BLaER1 (cell line): ENCODE results near the gene PLAAT3.
"Not testable (repeated sequence)": the region's sequence is repeated elsewhere in the genome, so short reads cannot be mapped to it uniquely, and the experiment has no call there.

Source experiments
- H3K27ac ChIP-seq: shearing (Covaris generic); formaldehyde crosslinking; 2 replicates; pipeline ENCODE4 v1.8.1; 2022
- H3K27me3 ChIP-seq: shearing (Covaris generic); formaldehyde crosslinking; 2 replicates; pipeline ENCODE4 v1.8.1; 2022
- H3K36me3 ChIP-seq: shearing (Covaris generic); formaldehyde crosslinking; 2 replicates; pipeline ENCODE4 v1.8.1; 2022
- H3K4me1 ChIP-seq: shearing (Covaris generic); formaldehyde crosslinking; 2 replicates; pipeline ENCODE4 v1.8.1; 2022
- H3K4me2 ChIP-seq: shearing (Covaris generic); formaldehyde crosslinking; 2 replicates; pipeline ENCODE4 v1.8.1; 2022
- H3K4me3 ChIP-seq: shearing (Covaris generic); formaldehyde crosslinking; 2 replicates; pipeline ENCODE4 v1.8.1; 2022
- H3K9ac ChIP-seq: shearing (Covaris generic); formaldehyde crosslinking; 2 replicates; pipeline ENCODE4 v1.8.1; 2022
- H3K9me3 ChIP-seq: shearing (Covaris generic); formaldehyde crosslinking; 2 replicates; pipeline ENCODE4 v1.8.1; 2022
- H4K20me1 ChIP-seq: shearing (Covaris generic); formaldehyde crosslinking; 2 replicates; pipeline ENCODE4 v1.8.1; 2022
- Cebpa-rat ChIP-seq: shearing (Covaris generic); IDR thresholded peaks from 2 replicates; pipeline ENCODE4 v1.8.1; 2022

The PLAAT3 gene

GRCh38 chr11:63614136-63614671, at the start of gene PLAAT3:
Gene PLAAT3 (minus strand): TSS chr11:63614433. CDS start chr11:63614014, 419 bp downstream.
- H3K4me3 ChIP-seq = peak within 1 kb of the TSS; percentile 66
- TF ChIP-seq Cebpa-rat = no peak
- H3K9me3 ChIP-seq = no peaks in the 10 kb centered on the region
- H3K36me3 ChIP-seq = no peaks in the 10 kb centered on the region
- H3K9ac ChIP-seq = no peak within 1 kb of the TSS
- H3K4me1 ChIP-seq = peaks cover 32% of the 10 kb centered on the region
- H3K4me2 ChIP-seq = peak within 1 kb of the TSS; percentile 98
- H3K27me3 ChIP-seq = peaks cover 40% of the 10 kb centered on the region
- H4K20me1 ChIP-seq = peaks cover 11% of the 10 kb centered on the region; the same call in 1 of the 2 replicates
- no peak within 1 kb of the TSS for H3K27ac ChIP-seq

DNA sequence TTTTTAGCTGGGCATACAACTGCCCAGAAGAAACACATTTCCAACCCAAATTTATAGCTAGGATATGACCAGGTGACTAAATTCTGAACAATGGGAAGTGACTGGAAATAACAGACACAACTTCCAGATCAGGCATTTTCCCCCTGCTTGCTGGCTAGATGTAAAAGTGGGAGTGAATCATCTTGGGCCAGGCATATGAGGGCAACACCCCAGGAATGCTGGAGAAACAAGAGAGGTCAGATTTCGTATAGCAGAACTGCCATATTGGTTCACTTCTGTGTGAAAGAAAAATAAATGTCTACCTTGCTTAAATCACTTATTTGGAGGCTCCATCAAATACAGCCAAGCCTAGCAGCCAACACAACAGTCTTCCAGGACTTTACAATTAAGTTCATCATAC, 49.6 kb upstream of the PLAAT3 start:
- Histone ChIP-seq H3K4me3 (no peak overlapping the region), H3K9me3 (no peaks in the 10 kb centered on the region), H3K4me2 (no peak overlapping the region), H3K27ac (no peak overlapping the region), H3K9ac (no peak overlapping the region), H3K36me3 (peaks cover 44% of the 10 kb centered on the region), H3K27me3 (no peaks in the 10 kb centered on the region), H3K4me1 (peaks cover 33% of the 10 kb centered on the region), H4K20me1 (peaks cover 100% of the 10 kb centered on the region)
- no peak for TF ChIP-seq Cebpa-rat

DNA sequence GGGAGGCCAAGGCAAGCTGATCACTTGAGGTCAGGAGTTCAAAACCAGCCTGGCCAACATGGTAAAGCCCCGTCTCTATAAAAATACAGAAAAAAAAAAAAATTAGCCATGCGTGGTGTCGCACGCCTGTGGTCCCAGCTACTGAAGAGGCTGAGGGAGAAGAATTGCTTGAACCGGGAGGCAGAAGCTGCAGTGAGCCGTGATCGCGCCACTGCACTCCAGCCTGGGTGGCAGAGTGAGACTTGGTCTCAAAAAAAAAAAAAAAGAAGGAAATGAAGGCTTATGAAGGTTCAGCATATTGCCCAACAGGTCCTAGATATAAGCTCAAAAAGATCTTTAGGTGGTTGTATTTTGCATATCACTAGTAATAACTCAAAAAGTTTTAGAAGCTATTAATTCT, 46.7 kb upstream of the PLAAT3 start:
- H3K9me3 ChIP-seq = no peaks in the 10 kb centered on the region
- H3K4me3 ChIP-seq = no peak overlapping the region
- no peak for TF ChIP-seq Cebpa-rat
- H3K4me1 ChIP-seq = peaks cover 14% of the 10 kb centered on the region
- no peaks in the 10 kb centered on the region for H3K27me3 ChIP-seq
- peak overlapping the region; percentile 28; the same call in 1 of the 2 replicates for H3K4me2 ChIP-seq
- peaks cover 97% of the 10 kb centered on the region for H4K20me1 ChIP-seq
- H3K36me3 ChIP-seq = peaks cover 48% of the 10 kb centered on the region
- H3K9ac ChIP-seq = no peak overlapping the region; the same call in 1 of the 2 replicates
- H3K27ac ChIP-seq = no peak overlapping the region

GRCh38 chr11:63652671-63653070, 38.4 kb upstream of the PLAAT3 start:
- no peaks in the 10 kb centered on the region for H3K9me3 ChIP-seq
- no peak overlapping the region for H3K9ac ChIP-seq
- no peak overlapping the region for H3K27ac ChIP-seq
- H4K20me1 ChIP-seq = peaks cover 28% of the 10 kb centered on the region
- peaks cover 93% of the 10 kb centered on the region for H3K36me3 ChIP-seq
- peak overlapping the region; percentile 8; the same call in 1 of the 2 replicates for H3K4me2 ChIP-seq
- no peak for TF ChIP-seq Cebpa-rat
- no peaks in the 10 kb centered on the region for H3K27me3 ChIP-seq
- peaks cover 11% of the 10 kb centered on the region for H3K4me1 ChIP-seq
- H3K4me3 ChIP-seq = no peak overlapping the region

- Histone ChIP-seq H3K36me3 (peaks cover 94% of the 10 kb centered on the region), H4K20me1 (0 out of 2 replicates have a peak, but pooled peaks cover 5% of the 10 kb centered on the region), H3K9ac (no peak overlapping the region), H3K4me3 (no peak overlapping the region), H3K4me1 (no peaks in the 10 kb centered on the region), H3K27me3 (no peaks in the 10 kb centered on the region), H3K27ac (no peak overlapping the region), H3K4me2 (no peak overlapping the region), H3K9me3 (no peaks in the 10 kb centered on the region)
- no peak for TF ChIP-seq Cebpa-rat
These were observed 29.0 kb upstream of the PLAAT3 start for GRCh38 chr11:63643205-63643604.

GRCh38 chr11:63641727-63642126, 27.5 kb upstream of the PLAAT3 start:
- H3K4me1 ChIP-seq = no peaks in the 10 kb centered on the region
- no peak overlapping the region for H3K4me2 ChIP-seq
- H3K36me3 ChIP-seq = peaks cover 91% of the 10 kb centered on the region

GRCh38 chr11:63639199-63639832, 25.1 kb upstream of the PLAAT3 start:
- H3K27me3 ChIP-seq = no peaks in the 10 kb centered on the region
- H3K4me2 ChIP-seq = no peak overlapping the region
- H3K9me3 ChIP-seq = no peaks in the 10 kb centered on the region
- H3K36me3 ChIP-seq = peaks cover 90% of the 10 kb centered on the region
- no peak overlapping the region for H3K4me3 ChIP-seq
- no peak overlapping the region for H3K27ac ChIP-seq
- 0 out of 2 replicates have a peak, but pooled peaks cover 5% of the 10 kb centered on the region for H4K20me1 ChIP-seq
- no peak overlapping the region for H3K9ac ChIP-seq
- no peaks in the 10 kb centered on the region for H3K4me1 ChIP-seq
- no peak for TF ChIP-seq Cebpa-rat

More at GRCh38 chr11:63641727-63642126, 27.5 kb upstream of the PLAAT3 start:
- Histone ChIP-seq H4K20me1 (0 out of 2 replicates have a peak, but pooled peaks cover 3% of the 10 kb centered on the region), H3K9me3 (no peaks in the 10 kb centered on the region), H3K27ac (no peak overlapping the region), H3K4me3 (no peak overlapping the region), H3K9ac (no peak overlapping the region), H3K27me3 (no peaks in the 10 kb centered on the region)
- no peak for TF ChIP-seq Cebpa-rat

DNA sequence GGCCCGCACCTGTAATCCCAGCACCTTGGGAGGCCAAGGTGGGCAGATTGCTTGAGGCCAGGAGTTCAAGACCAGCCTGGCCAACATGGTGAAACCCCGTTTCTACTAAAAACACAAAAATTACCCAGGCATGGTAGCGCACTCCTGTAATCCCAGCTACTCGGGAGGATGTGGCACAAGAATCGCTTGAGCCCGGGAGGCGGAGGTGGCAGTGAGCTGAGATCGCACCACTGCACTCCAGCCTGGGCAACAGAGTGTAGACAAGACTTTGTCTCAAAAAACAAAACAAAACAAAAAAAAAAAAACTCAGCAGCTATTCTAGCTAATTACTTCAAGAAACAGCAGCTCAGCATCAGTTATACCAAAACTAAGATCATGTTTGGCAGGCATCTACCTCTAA, 24.2 kb upstream of the PLAAT3 start:
- H3K4me1 ChIP-seq, H3K4me3 ChIP-seq, H3K4me2 ChIP-seq, H4K20me1 ChIP-seq, H3K9me3 ChIP-seq, H3K9ac ChIP-seq, H3K27ac ChIP-seq, H3K27me3 ChIP-seq: not testable (repeated sequence)
- peaks cover 90% of the 10 kb centered on the region for H3K36me3 ChIP-seq

DNA sequence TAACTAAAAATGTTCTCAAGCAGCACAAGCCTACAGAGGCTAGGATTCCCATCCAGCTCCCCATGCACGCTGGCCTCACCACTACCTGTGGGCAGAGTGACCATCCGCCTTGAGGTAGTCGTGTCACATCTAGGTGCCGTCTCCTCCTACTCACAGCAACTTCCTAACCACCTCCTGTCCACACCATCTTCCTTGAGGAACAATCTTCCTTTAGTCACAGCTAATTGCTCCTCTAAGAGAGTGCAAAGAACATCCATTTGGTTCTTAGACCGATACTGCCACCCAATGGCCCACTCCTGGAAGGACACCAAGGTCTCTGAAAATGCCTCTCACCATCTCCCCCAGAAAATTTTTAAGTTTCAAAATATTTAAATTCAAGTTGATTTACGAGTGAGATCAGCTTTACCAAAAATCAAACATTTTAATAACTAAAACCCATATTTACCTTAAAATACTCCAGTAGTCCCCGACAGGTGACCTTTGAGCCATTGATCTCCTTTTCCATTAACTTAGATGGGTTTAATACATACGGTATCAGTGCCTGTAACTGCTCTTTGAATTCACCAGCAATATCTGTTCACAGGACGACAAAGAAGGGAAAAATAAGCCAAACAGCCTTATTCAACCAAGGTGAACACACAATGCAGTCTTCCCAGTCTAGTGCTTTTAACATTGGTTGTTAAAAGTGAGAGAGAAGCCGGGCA, 21.7 kb upstream of the PLAAT3 start:
- Histone ChIP-seq H3K36me3 (peaks cover 90% of the 10 kb centered on the region), H3K9me3 (no peaks in the 10 kb centered on the region), H3K27me3 (no peaks in the 10 kb centered on the region), H4K20me1 (0 out of 2 replicates have a peak, but pooled peaks cover 5% of the 10 kb centered on the region), H3K4me2 (no peak overlapping the region), H3K4me1 (no peaks in the 10 kb centered on the region), H3K9ac (no peak overlapping the region), H3K27ac (no peak overlapping the region), H3K4me3 (no peak overlapping the region)
- no peak for TF ChIP-seq Cebpa-rat

GRCh38 chr11:63629426-63629825, 15.2 kb upstream of the PLAAT3 start:
- H3K27ac ChIP-seq = no peak overlapping the region
- H3K4me3 ChIP-seq = no peak overlapping the region
- no peak for TF ChIP-seq Cebpa-rat
- no peak overlapping the region for H3K9ac ChIP-seq
- H4K20me1 ChIP-seq = no peaks in the 10 kb centered on the region
- H3K36me3 ChIP-seq = peaks cover 73% of the 10 kb centered on the region
- peaks cover 8% of the 10 kb centered on the region; the same call in 1 of the 2 replicates for H3K4me1 ChIP-seq
- no peaks in the 10 kb centered on the region for H3K9me3 ChIP-seq
- no peaks in the 10 kb centered on the region for H3K27me3 ChIP-seq
- H3K4me2 ChIP-seq = no peak overlapping the region
